H54 (cell line): Measurements from ENCODE around the gene COBL.
A peak's percentile ranks its signal among the peaks of the same experiment; 100 is the strongest.

Experiments used
- DNase-seq: peaks from one replicate; pipeline ENCODE4 v3.0.0; 2011; ENCODE audit warnings: low spot score, mixed read lengths; ENCODE audit not compliant: insufficient read length
- FAIRE-seq: peaks from 3 replicates; lab custom pipeline; 2011; peaks lifted over from hg19 to GRCh38; lab: Jason Lieb, UNC
- POLR2A ChIP-seq: IDR thresholded peaks from 2 replicates; pipeline ENCODE4 v1.6.1; 2011; ENCODE audit warnings: low read depth, mild to moderate bottlenecking, low read length

The COBL gene

GRCh38 chr7:51138123-51139085, 178.2 kb downstream of the COBL start:
- no peak for FAIRE-seq
- no peak for TF ChIP-seq POLR2A
- no peak for DNase-seq

DNA sequence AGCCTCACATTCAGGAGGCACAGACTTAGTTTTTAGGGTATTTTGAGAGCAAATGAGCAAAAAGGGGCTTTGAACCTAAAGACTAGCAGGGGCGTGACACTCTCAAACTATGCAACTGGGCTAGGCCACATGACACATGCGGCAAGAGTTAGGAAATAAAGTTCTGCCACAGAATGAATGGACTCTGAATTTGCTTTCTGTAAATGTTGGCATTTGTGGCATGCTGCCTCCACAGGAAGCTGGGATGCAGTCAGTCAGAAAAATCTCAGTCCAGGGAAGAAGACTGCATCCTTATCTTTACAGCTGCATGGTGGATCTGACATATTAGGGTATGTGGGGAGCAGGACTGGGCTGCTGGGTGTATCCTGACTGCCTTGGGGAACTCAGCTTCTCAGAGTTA, 181.0 kb downstream of the COBL start:
- FAIRE-seq = no peak
- DNase-seq = no peak
- TF ChIP-seq POLR2A = no peak

DNA sequence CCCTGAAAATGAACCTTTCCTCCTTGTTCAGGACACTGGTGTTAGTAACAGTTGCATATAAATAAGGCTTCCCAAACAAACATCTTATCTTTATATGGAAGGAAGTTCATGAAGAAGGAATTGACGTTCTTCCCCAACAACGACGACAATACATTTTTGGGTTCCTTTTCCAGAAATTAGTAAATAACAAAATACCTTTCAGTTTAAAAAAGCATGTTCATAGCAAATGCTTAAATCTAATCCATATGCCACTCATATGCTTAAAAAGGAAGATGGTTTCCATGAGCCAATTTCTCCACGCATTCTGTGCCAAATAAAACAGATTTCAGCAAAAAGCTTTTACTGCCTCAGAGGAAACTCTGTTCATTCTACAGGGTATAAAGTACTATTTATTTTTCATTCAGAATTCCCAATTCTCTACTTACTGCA, 182.6 kb downstream of the COBL start:
- no peak for DNase-seq
- TF ChIP-seq POLR2A = no peak
- no peak for FAIRE-seq

- no peak for FAIRE-seq
- no peak for TF ChIP-seq POLR2A
- DNase-seq = no peak
These were observed 183.9 kb downstream of the COBL start for GRCh38 chr7:51132661-51133060.

GRCh38 chr7:51129527-51130472, 186.8 kb downstream of the COBL start:
- DNase-seq = no peak
- FAIRE-seq = no peak
- TF ChIP-seq POLR2A = no peak

GRCh38 chr7:51128545-51129435, 187.8 kb downstream of the COBL start:
- TF ChIP-seq POLR2A = no peak
- DNase-seq (no peak), FAIRE-seq (no peak)

DNA sequence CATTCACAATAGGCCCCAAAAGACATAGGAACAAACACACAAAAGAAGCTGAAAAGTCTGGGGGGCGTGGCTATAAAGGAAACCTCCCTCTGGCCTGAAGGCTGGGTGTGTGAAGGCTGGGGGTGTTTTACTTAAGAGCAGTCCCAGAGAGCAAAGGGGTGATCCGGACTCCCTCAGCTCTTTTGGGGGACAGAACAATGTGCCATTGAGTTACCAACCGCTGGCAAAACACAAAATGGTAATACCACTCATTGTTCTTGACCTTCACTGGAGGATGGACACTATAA, 189.0 kb downstream of the COBL start:
- DNase-seq (no peak), FAIRE-seq (no peak)
- no peak for TF ChIP-seq POLR2A

DNA sequence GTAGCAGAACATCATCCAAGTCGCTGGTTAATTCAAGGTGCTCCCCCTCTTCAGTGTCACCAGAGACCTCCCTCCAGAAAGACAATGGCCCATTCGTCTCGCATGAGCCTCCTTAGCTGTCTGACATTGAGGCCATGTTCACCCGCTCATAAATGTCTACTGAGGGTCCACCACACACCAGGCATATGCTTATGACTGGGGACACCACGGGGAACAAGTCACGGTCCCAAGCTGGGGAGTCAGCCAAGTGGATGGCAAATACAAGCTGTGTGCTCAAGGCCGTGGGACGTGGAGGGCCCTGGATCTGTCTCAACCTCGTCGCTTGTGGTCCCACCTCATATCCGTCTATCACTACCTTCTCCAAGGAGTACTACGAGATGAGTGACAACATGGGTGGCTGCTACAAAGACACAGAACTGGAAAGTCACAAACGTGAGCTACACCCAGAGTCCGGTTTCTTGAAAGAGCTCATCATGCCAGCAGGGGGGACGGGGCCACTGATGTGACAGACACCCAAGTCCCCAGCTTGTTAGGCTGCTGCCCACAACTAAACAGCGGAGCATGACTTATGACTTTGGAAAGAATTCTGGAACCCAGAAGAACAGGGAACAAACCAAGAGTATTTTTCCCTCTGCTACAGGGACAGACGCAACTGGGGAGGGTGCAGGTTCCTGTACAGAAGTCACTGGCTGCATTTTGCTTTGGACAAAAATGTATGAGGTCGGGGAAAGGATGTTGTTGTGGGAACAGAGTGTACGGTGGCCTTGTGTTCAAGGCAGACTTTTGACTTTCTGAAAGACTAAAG, 189.6 kb downstream of the COBL start:
- no peak for TF ChIP-seq POLR2A
- DNase-seq = no peak
- FAIRE-seq = no peak

GRCh38 chr7:51126324-51126723, 190.3 kb downstream of the COBL start:
- TF ChIP-seq POLR2A = no peak

GRCh38 chr7:51124321-51124720, 192.3 kb downstream of the COBL start:
- TF ChIP-seq POLR2A = no peak
- FAIRE-seq (no peak), DNase-seq (no peak)

More at GRCh38 chr7:51126324-51126723, 190.3 kb downstream of the COBL start:
- DNase-seq (no peak), FAIRE-seq (no peak)

GRCh38 chr7:51123322-51124019, 193.1 kb downstream of the COBL start:
- peak; percentile 88 for FAIRE-seq
- no peak for TF ChIP-seq POLR2A
- peak; percentile 97 for DNase-seq

DNA sequence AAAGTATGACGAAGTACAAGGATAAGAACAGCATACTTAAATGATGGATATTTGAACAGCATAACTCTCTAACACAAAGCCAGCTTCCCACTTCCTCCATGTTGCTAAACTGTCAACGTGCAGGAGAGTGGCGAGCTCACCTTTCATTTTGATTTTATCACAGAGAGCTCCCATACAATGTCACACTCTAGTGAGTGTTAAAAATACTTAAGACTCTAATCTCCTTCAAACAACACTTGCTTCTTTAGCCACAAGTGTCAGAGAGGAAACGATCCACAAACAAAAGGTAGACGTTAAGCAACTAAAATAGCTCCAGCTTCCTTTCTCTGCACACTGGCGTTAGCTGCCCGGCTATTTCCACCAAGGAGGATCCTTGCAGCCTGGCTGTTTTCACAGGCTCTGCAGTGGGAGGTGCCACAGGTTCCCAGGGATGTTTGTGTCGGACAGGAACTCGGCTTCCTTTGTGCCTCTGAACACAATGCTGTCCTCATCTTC, 194.6 kb downstream of the COBL start:
- FAIRE-seq = no peak
- no peak for DNase-seq

More for the DNA sequence above, 194.6 kb downstream of the COBL start:
- TF ChIP-seq POLR2A = no peak
